Kidney epithelial cell (primary cell): ENCODE results near the gene SLC4A11. TPM values are rescaled to one million over a fixed set of nuclear protein-coding genes. Genes with fewer than 3 reads are reported as not detected.

ENCODE experiments used
- DNase-seq: peaks from one replicate; pipeline ENCODE4 v3.0.0-alpha.2; 2010; ENCODE audit warnings: low read depth
- H3K27me3 ChIP-seq: 2 replicates; pipeline ENCODE4 v1.6.0; 2011; ENCODE audit warnings: low read length; ENCODE audit not compliant: control insufficient read depth, insufficient read depth
- H3K36me3 ChIP-seq: 2 replicates; pipeline ENCODE4 v1.5.1; 2011; ENCODE audit warnings: low read length; ENCODE audit not compliant: control insufficient read depth, insufficient read depth
- H3K4me3 ChIP-seq: 2 replicates; pipeline ENCODE4 v1.5.1; 2011; ENCODE audit warnings: low read depth, mild to moderate bottlenecking, control low read depth, low read length
- CTCF ChIP-seq: IDR thresholded peaks from 2 replicates; pipeline ENCODE4 v1.5.1; 2011; ENCODE audit warnings: mild to moderate bottlenecking, moderate library complexity, low read length, control low read depth, inconsistent platforms; ENCODE audit not compliant: insufficient read depth, poor library complexity, severe bottlenecking
- total RNA-seq: library from RNA; depleted of rRNA; stranded (reverse); fragments of >200 nt; gene quantifications from 2 replicates; pipeline ENCODE4 v1.2.3, GENCODE V29; 2015

Gene SLC4A11
- total RNA-seq, 1 donor from 2014 or later = 8.5 TPM

GRCh38 chr20:3204124-3204794 is 34.7 kb downstream of the SLC4A11 start, which contains the start of gene DDRGK1:
TSS of gene DDRGK1 (minus strand) at chr20:3204682. CDS start at chr20:3204627, 55 bp downstream.
- peak within 1 kb of the TSS; percentile 69 for H3K4me3 ChIP-seq
- TF ChIP-seq CTCF = no peak
- no peaks in the 10 kb centered on the region for H3K27me3 ChIP-seq
- DNase-seq = peak; percentile 19
- peaks cover 2% of the 10 kb centered on the region for H3K36me3 ChIP-seq

DNA sequence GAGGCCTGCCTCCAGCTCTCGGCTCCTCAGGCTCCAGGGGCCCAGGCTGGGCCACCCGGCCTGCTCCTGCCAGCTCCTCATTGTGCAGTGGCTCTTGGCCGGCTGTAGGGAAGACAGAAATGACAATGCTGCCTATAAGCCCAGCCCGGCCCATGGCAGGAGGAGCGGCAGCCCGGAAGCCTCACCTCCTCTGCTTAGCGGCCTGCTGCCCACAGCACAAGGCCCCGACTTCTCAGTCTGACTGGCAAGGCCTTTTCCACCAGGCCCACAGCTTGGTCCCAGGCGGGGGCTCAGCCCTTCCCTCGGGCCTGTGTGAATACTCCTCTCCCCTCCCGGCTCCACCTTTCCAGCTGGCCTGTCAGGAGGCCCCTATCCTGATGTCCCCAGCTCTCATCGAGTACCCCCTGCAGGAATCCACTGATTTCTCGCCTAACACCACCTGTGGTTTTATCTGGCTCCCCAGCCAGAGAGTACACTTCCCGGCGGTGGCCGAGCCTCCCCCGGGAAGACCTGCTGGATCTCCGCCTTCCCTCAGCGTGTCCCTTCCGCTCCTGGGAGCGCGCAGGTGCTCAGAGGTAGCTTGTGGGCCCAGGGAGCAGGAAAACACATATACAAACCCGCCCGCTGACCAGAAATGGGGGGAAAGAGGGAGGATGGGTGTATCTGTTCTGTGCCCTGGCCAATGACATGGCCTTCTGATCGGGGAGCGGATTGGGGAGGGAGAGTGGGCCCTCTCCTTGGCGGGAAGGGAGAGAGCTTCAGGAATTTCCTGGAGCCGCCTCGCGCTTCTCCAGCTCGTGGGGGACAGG is 35.5 kb downstream of the SLC4A11 start:
- H3K27me3 ChIP-seq = no peaks in the 10 kb centered on the region
- no peak for DNase-seq
- TF ChIP-seq CTCF = no peak
- H3K36me3 ChIP-seq = peaks cover 2% of the 10 kb centered on the region
- H3K4me3 ChIP-seq = peak overlapping the region; percentile 69

GRCh38 chr20:3202965-3203314 is 36.0 kb downstream of the SLC4A11 start:
- Histone ChIP-seq H3K27me3 (no peaks in the 10 kb centered on the region), H3K4me3 (peak overlapping the region; percentile 69), H3K36me3 (peaks cover 2% of the 10 kb centered on the region)
- no peak for TF ChIP-seq CTCF
- DNase-seq = no peak

- no peaks in the 10 kb centered on the region for H3K27me3 ChIP-seq
- peaks cover 2% of the 10 kb centered on the region for H3K36me3 ChIP-seq
- H3K4me3 ChIP-seq = no peak overlapping the region
- no peak for DNase-seq
- no peak for TF ChIP-seq CTCF
These were observed 38.8 kb downstream of the SLC4A11 start for GRCh38 chr20:3199976-3200755.

DNA sequence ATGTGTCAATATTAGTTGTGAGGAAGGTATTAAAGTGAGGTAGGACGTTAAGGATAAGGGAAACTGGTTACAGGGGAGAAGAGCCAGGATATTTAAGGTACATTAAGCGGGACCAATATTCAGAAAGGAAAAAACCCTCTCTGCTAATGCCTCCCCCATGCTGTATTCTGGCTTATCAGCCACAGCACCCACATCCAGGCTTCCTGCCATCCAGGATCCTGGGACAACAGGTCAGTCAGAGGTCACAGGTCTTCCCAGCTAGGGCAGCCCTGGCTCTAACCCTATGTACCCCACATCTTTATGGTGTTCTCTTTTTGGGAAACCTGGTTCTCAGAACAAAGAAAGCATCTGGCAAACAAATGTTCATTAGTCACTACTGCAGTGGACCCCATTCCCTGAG is 39.8 kb downstream of the SLC4A11 start:
- Histone ChIP-seq H3K4me3 (no peak overlapping the region), H3K27me3 (no peaks in the 10 kb centered on the region), H3K36me3 (peaks cover 5% of the 10 kb centered on the region)
- DNase-seq = no peak
- no peak for TF ChIP-seq CTCF
